Measurements from ENCODE around the gene PALLD.

DNA sequence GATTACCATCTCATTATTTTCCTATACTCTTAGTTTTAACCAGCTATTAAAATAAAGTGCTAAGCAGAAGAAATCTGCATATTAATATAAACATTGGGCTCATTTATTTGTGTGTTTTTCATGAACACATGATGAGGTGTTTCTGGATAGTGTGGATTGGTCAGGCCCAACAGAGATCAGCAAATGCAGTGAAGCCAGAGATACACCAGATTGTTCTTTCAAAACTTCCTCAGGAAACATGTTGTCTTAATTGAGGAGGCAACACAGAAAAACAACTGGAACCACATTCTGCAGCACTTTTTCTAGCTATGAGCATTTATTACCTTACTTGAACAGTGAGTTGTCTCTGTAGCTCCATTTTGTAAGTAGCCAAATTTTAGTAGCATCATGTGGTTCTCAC lies 69.9 kb downstream of the PALLD start:
- no peak for TF ChIP-seq POLR2A (IDR thresholded peaks at IDR 0.05)
- TF ChIP-seq, protein P1, sequence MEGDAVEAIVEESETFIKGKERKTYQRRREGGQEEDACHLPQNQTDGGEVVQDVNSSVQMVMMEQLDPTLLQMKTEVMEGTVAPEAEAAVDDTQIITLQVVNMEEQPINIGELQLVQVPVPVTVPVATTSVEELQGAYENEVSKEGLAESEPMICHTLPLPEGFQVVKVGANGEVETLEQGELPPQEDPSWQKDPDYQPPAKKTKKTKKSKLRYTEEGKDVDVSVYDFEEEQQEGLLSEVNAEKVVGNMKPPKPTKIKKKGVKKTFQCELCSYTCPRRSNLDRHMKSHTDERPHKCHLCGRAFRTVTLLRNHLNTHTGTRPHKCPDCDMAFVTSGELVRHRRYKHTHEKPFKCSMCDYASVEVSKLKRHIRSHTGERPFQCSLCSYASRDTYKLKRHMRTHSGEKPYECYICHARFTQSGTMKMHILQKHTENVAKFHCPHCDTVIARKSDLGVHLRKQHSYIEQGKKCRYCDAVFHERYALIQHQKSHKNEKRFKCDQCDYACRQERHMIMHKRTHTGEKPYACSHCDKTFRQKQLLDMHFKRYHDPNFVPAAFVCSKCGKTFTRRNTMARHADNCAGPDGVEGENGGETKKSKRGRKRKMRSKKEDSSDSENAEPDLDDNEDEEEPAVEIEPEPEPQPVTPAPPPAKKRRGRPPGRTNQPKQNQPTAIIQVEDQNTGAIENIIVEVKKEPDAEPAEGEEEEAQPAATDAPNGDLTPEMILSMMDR (IDR thresholded peaks at IDR 0.05) = no peak

Data from sigmoid colon (tissue), 3 donors.